ENCODE measurements around the gene BCL2L2.

The BCL2L2 gene

DNA sequence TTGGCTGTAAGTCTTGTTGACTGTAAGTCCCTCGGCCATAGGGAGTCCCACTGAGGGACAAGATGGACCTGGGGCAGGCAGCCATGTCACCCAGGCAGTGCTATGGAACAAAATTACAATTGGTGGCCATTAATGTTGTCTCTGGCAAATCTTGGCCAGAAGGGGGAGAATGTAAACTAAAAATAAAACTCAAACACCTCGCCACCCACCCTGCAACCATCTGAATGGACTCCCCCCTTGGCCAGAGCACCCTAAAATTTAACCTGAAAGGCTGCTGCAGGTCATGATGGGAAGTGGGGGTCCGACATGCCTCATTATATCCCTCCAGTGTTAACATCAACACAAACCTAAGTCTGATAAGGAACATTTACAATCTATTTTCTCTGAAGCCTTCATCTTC is 37.8 kb downstream of the BCL2L2 start:
- no peak overlapping the region for H2BK5ac ChIP-seq (ENCODE audit: low read length)
- no peak overlapping the region for H3K4me2 ChIP-seq (ENCODE audit: low read length)
- H3K79me1 ChIP-seq (ENCODE audit: low read length) = no peaks in the 10 kb centered on the region
- H2BK120ac ChIP-seq (ENCODE audit: low read depth, low read length) = no peak overlapping the region
- no peaks in the 10 kb centered on the region for H3K27me3 ChIP-seq (ENCODE audit: insufficient read depth, low read length, poor library complexity)
- H3K9ac ChIP-seq (ENCODE audit: low read length) = no peak overlapping the region
- no peak overlapping the region for H2AK5ac ChIP-seq (ENCODE audit: low read length)
- no peak for DNase-seq
- H3K4ac ChIP-seq (ENCODE audit: low read depth, low read length) = no peak overlapping the region
- H2BK15ac ChIP-seq (replicated peaks; ENCODE audit: low read depth) = no peak overlapping the region
- no peak overlapping the region for H3K56ac ChIP-seq (ENCODE audit: low read length)
- H3K4me1 ChIP-seq (ENCODE audit: control insufficient read depth, low read depth, low read length) = no peaks in the 10 kb centered on the region
- WGBS (ENCODE audit: extremely low coverage, insufficient coverage, low lambda C conversion rate) = no CpG with 5 or more reads among the region's 3 CpGs
- no peak overlapping the region for H4K8ac ChIP-seq (ENCODE audit: low read depth, low read length)
- H3K36me3 ChIP-seq (ENCODE audit: control insufficient read depth, insufficient read depth, low read length) = no peaks in the 10 kb centered on the region
- H3K23ac ChIP-seq (ENCODE audit: low read length) = no peak overlapping the region
- H3K18ac ChIP-seq (ENCODE audit: low read length) = no peak overlapping the region
- H4K5ac ChIP-seq (ENCODE audit: low read length) = no peak overlapping the region
- no peak overlapping the region for H3K27ac ChIP-seq (ENCODE audit: low read depth, low read length)
- no peaks in the 10 kb centered on the region for H3K79me2 ChIP-seq (ENCODE audit: control insufficient read depth, insufficient read depth, low read length)
- H3K4me3 ChIP-seq (ENCODE audit: low read length) = no peak overlapping the region

DNA sequence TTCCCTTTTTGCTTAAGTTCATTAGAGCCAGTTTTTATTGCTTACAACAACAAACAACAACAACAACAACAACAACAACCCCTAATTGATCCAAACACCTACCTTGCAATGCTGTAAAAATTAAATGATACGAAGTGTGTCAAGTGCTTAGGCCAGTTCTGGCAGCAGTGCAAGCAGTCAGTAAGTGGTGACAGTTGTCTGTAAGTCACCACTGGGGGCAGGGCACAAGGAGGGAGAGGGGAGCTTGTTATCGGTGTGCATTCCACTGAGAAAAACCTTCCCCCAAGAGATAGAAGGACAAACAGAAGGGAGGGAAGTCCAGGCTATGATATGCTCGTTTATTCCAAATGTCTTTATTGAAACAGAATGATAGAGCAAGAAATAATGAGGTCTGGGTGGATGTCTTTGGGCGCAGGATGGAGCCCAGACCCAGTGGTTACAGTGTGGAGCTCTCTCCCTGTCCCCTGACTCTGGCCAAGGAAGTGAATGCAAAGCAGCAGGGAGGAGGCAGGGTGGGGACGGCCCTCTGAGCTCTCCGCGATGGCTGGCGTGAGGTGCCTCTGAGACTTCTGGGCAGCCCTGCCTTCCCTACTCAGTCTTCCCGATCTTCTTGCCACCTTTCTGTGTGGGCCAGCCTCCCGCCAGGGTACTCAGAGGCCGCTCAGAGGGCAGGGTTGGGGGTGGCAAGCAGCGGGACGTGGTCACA is 39.5 kb downstream of the BCL2L2 start:
- Histone ChIP-seq H3K9ac (ENCODE audit: low read length) (no peak overlapping the region), H3K79me2 (ENCODE audit: control insufficient read depth, insufficient read depth, low read length) (no peaks in the 10 kb centered on the region), H4K5ac (ENCODE audit: low read length) (no peak overlapping the region), H3K36me3 (ENCODE audit: control insufficient read depth, insufficient read depth, low read length) (no peaks in the 10 kb centered on the region), H2BK15ac (replicated peaks; ENCODE audit: low read depth) (no peak overlapping the region), H3K79me1 (ENCODE audit: low read length) (no peaks in the 10 kb centered on the region), H3K23ac (ENCODE audit: low read length) (no peak overlapping the region), H3K4me1 (ENCODE audit: control insufficient read depth, low read depth, low read length) (no peaks in the 10 kb centered on the region), H3K18ac (ENCODE audit: low read length) (no peak overlapping the region), H3K4me2 (ENCODE audit: low read length) (no peak overlapping the region), H2BK120ac (ENCODE audit: low read depth, low read length) (no peak overlapping the region), H2AK5ac (ENCODE audit: low read length) (no peak overlapping the region), H3K4ac (ENCODE audit: low read depth, low read length) (no peak overlapping the region), H4K8ac (ENCODE audit: low read depth, low read length) (no peak overlapping the region), H3K56ac (ENCODE audit: low read length) (peak overlapping the region; percentile 17), H3K27ac (ENCODE audit: low read depth, low read length) (no peak overlapping the region), H3K4me3 (ENCODE audit: low read length) (no peak overlapping the region), H3K27me3 (ENCODE audit: insufficient read depth, low read length, poor library complexity) (no peaks in the 10 kb centered on the region), H2BK5ac (ENCODE audit: low read length) (no peak overlapping the region)
- peak; percentile 70 for DNase-seq
- whole genome bisulfite sequencing (ENCODE audit: extremely low coverage, insufficient coverage, low lambda C conversion rate) = no CpG with 5 or more reads among the region's 13 CpGs

DNA sequence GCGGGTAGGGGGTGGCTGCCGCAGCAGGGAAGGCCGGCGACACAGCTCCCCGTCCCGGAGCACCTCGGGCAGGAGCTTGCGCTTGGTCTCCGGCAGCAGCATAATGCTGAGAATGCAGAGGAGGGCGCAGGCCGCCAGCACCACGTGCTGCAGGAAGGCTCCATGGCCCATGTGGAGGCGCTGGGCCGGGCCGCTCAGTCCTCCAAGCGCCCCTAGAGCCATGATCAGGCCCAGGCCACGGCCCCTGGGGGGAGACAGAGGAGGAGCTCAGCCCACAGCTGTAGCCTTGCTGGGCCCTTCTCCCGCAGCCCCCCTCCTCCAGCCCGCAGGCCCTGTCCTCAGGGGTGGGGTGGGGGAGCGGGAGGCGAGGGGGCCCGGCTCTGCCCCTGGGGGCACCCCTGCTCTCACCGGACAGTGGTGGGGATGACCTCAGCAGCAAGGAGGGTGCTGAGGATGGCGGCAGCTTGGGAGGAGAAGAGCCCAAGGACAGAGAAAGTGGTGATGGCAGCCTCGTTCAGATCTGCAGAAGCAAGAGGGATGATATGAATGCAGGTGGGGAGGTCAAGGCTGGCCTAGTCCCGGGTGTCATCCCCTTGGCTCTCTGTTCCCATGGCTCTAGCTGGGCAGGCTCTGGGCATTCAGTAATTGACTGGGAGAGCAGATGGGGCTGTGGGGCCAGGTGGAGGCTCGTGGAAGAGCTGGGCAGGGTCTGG is 40.2 kb downstream of the BCL2L2 start:
- Histone ChIP-seq H3K23ac (ENCODE audit: low read length) (no peak overlapping the region), H2BK15ac (replicated peaks; ENCODE audit: low read depth) (no peak overlapping the region), H3K4ac (ENCODE audit: low read depth, low read length) (no peak overlapping the region), H3K27ac (ENCODE audit: low read depth, low read length) (no peak overlapping the region), H4K5ac (ENCODE audit: low read length) (no peak overlapping the region), H3K56ac (ENCODE audit: low read length) (peak overlapping the region; percentile 17), H3K79me1 (ENCODE audit: low read length) (no peaks in the 10 kb centered on the region), H3K79me2 (ENCODE audit: control insufficient read depth, insufficient read depth, low read length) (no peaks in the 10 kb centered on the region), H2BK5ac (ENCODE audit: low read length) (no peak overlapping the region), H3K4me1 (ENCODE audit: control insufficient read depth, low read depth, low read length) (no peaks in the 10 kb centered on the region), H2BK120ac (ENCODE audit: low read depth, low read length) (no peak overlapping the region), H3K9ac (ENCODE audit: low read length) (no peak overlapping the region), H3K18ac (ENCODE audit: low read length) (no peak overlapping the region), H2AK5ac (ENCODE audit: low read length) (no peak overlapping the region), H3K4me2 (ENCODE audit: low read length) (no peak overlapping the region), H3K4me3 (ENCODE audit: low read length) (no peak overlapping the region), H4K8ac (ENCODE audit: low read depth, low read length) (no peak overlapping the region), H3K27me3 (ENCODE audit: insufficient read depth, low read length, poor library complexity) (no peaks in the 10 kb centered on the region), H3K36me3 (ENCODE audit: control insufficient read depth, insufficient read depth, low read length) (no peaks in the 10 kb centered on the region)
- no peak for DNase-seq
- WGBS (ENCODE audit: extremely low coverage, insufficient coverage, low lambda C conversion rate) = no CpG with 5 or more reads among the region's 27 CpGs

DNA sequence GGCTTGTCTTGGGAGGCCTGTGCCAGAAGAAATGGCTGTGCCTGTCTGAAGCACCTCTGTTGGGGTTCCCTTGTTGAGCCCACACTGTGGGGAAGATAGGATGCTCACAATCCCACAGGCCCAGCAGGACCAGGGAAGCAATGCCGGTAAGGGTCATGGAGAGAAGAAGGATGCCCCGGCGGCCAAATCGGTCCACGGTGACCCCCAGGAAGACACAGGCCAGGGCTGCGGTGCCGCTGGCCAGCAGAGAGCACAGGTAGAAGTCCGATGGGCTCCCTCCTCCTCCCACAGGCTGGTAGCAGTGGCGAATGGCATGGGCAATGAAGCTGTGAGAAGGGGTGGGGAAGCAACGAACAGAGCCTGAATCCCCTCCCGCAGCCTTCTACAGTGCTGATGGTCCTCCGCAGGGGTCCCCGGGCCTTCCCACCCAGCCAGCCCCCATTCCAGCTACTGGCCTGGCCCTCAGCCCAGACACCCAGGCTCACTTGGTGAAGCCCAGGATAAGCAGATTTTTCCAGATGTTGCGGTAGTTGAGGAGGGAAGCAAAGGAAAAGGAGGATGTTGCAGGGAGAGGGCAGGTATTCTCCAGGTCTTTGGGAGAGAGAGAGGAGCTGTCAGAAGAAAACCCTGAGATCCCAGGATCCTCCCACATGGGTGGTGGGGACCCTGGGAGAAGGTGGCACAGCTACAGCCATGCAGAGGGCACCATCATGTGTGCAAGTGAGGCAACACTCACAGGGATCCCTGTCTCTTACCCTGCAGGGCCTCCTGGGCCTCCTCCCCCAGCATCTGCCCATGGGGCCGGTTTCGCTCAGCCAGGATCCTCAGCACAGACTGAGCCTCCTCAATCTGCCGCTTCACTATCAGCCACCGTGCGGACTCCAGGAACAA is 41.0 kb downstream of the BCL2L2 start:
- no peaks in the 10 kb centered on the region for H3K79me1 ChIP-seq (ENCODE audit: low read length)
- no peak overlapping the region for H3K56ac ChIP-seq (ENCODE audit: low read length)
- no peak overlapping the region for H3K27ac ChIP-seq (ENCODE audit: low read depth, low read length)
- no peak overlapping the region for H4K5ac ChIP-seq (ENCODE audit: low read length)
- WGBS (ENCODE audit: extremely low coverage, insufficient coverage, low lambda C conversion rate) = no CpG with 5 or more reads among the region's 19 CpGs
- H3K4ac ChIP-seq (ENCODE audit: low read depth, low read length) = no peak overlapping the region
- DNase-seq = no peak
- H3K18ac ChIP-seq (ENCODE audit: low read length) = no peak overlapping the region
- no peak overlapping the region for H2BK15ac ChIP-seq (replicated peaks; ENCODE audit: low read depth)
- H3K4me3 ChIP-seq (ENCODE audit: low read length) = no peak overlapping the region
- H3K4me1 ChIP-seq (ENCODE audit: control insufficient read depth, low read depth, low read length) = no peaks in the 10 kb centered on the region
- no peak overlapping the region for H4K8ac ChIP-seq (ENCODE audit: low read depth, low read length)
- no peak overlapping the region for H3K9ac ChIP-seq (ENCODE audit: low read length)
- H3K36me3 ChIP-seq (ENCODE audit: control insufficient read depth, insufficient read depth, low read length) = no peaks in the 10 kb centered on the region
- H3K23ac ChIP-seq (ENCODE audit: low read length) = no peak overlapping the region
- no peak overlapping the region for H2BK120ac ChIP-seq (ENCODE audit: low read depth, low read length)
- H3K79me2 ChIP-seq (ENCODE audit: control insufficient read depth, insufficient read depth, low read length) = no peaks in the 10 kb centered on the region
- no peak overlapping the region for H3K4me2 ChIP-seq (ENCODE audit: low read length)
- H2BK5ac ChIP-seq (ENCODE audit: low read length) = no peak overlapping the region
- H3K27me3 ChIP-seq (ENCODE audit: insufficient read depth, low read length, poor library complexity) = no peaks in the 10 kb centered on the region
- no peak overlapping the region for H2AK5ac ChIP-seq (ENCODE audit: low read length)

DNA sequence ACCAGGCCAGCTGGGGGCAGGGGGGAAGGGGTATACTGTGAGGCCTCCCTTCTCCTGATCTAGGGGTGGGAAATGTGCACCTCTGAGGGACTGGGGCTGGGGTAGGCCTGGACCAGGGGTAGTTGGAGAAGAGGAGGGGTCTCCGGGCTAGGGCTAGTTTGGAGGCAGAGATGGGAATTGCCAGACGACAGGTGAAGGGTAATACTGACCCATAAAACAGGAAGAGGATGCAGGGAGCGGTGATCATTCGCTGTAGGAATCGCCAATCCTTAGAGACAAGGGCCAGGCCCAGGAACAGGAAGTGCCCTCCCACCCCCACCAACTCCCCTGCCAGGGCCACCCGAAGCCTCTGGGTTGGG is 41.6 kb downstream of the BCL2L2 start:
- no peak overlapping the region for H2BK5ac ChIP-seq (ENCODE audit: low read length)
- H3K18ac ChIP-seq (ENCODE audit: low read length) = no peak overlapping the region
- H3K79me2 ChIP-seq (ENCODE audit: control insufficient read depth, insufficient read depth, low read length) = no peaks in the 10 kb centered on the region
- no peak overlapping the region for H3K4ac ChIP-seq (ENCODE audit: low read depth, low read length)
- H2AK5ac ChIP-seq (ENCODE audit: low read length) = no peak overlapping the region
- H3K4me3 ChIP-seq (ENCODE audit: low read length) = no peak overlapping the region
- no peaks in the 10 kb centered on the region for H3K27me3 ChIP-seq (ENCODE audit: insufficient read depth, low read length, poor library complexity)
- no peak overlapping the region for H2BK120ac ChIP-seq (ENCODE audit: low read depth, low read length)
- H4K5ac ChIP-seq (ENCODE audit: low read length) = no peak overlapping the region
- no peak overlapping the region for H3K23ac ChIP-seq (ENCODE audit: low read length)
- H3K79me1 ChIP-seq (ENCODE audit: low read length) = no peaks in the 10 kb centered on the region
- H3K36me3 ChIP-seq (ENCODE audit: control insufficient read depth, insufficient read depth, low read length) = no peaks in the 10 kb centered on the region
- peak; percentile 29 for DNase-seq
- no peak overlapping the region for H2BK15ac ChIP-seq (replicated peaks; ENCODE audit: low read depth)
- H3K56ac ChIP-seq (ENCODE audit: low read length) = no peak overlapping the region
- H3K9ac ChIP-seq (ENCODE audit: low read length) = no peak overlapping the region
- peaks cover 2% of the 10 kb centered on the region for H3K4me1 ChIP-seq (ENCODE audit: control insufficient read depth, low read depth, low read length)
- H3K27ac ChIP-seq (ENCODE audit: low read depth, low read length) = no peak overlapping the region
- no CpG with 5 or more reads among the region's 6 CpGs for WGBS (ENCODE audit: extremely low coverage, insufficient coverage, low lambda C conversion rate)
- no peak overlapping the region for H4K8ac ChIP-seq (ENCODE audit: low read depth, low read length)
- no peak overlapping the region for H3K4me2 ChIP-seq (ENCODE audit: low read length)

Measured in mesendoderm (in vitro differentiated cells).